Measurements from ENCODE around the gene RAD51B.

DNA sequence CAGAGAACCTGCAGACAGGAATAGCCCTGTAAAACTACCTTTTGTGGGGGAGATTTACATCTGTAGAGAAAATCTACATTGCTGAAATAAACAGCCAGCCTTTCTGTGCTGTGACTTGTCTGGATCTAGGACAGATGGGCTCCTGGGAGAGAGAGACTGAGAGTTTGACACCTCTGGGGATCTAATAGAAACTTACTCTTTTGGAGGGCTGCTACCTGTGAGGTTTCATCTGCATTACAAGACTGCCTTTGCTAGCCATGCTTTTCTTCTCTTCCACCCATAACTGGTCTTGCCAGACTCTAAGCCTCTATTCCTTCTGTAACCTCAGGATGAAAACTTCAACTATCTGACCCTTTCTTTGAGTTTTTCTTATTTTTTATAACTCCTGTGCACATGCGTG lies 520.7 kb downstream of the RAD51B start:
- TF ChIP-seq EP300 (IDR thresholded peaks at IDR 0.05; ENCODE audit: low read depth) (no peak), POLR2A (IDR thresholded peaks at IDR 0.05) (no peak)
- TF ChIP-seq, protein P1, sequence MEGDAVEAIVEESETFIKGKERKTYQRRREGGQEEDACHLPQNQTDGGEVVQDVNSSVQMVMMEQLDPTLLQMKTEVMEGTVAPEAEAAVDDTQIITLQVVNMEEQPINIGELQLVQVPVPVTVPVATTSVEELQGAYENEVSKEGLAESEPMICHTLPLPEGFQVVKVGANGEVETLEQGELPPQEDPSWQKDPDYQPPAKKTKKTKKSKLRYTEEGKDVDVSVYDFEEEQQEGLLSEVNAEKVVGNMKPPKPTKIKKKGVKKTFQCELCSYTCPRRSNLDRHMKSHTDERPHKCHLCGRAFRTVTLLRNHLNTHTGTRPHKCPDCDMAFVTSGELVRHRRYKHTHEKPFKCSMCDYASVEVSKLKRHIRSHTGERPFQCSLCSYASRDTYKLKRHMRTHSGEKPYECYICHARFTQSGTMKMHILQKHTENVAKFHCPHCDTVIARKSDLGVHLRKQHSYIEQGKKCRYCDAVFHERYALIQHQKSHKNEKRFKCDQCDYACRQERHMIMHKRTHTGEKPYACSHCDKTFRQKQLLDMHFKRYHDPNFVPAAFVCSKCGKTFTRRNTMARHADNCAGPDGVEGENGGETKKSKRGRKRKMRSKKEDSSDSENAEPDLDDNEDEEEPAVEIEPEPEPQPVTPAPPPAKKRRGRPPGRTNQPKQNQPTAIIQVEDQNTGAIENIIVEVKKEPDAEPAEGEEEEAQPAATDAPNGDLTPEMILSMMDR (IDR thresholded peaks at IDR 0.05): no peak
